CD4-positive, alpha-beta T cell treated with Interleukin-6 for 4 hours (primary cell): ENCODE data around the gene SGPP1.
"Not testable (repeated sequence)": the region's sequence is repeated elsewhere in the genome, so short reads cannot be mapped to it uniquely, and the experiment has no call there.

Source experiments
- DNase-seq: peaks from one replicate; pipeline ENCODE4 v3.0.0-alpha.2; 2020; ENCODE audit warnings: mixed read lengths

The SGPP1 gene

GRCh38 chr14:63727736-63728728, at the start of gene SGPP1:
Gene SGPP1, minus strand, starts transcription at chr14:63728065. Its CDS starts 121 bp downstream, at chr14:63727944.
- peak; percentile 86 for DNase-seq

DNA sequence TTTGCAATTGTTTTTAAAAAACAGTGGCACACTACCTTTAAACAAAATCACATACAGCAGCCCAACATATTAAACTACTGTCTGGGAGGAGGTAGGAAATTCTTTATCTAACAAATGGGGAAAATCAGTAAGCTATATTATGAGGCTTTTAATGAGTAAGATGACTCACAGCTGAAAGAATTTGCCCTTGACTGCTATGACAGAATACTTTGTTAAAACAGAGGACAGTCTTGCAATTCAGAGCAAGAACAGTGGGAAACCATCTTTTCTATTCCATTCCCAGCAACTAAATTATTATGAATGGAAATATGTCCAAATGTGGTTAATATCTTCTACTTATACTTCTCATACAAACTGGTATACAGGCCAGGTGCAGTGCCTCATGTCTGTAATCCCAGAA, 49.2 kb upstream of the SGPP1 start:
- no peak for DNase-seq

GRCh38 chr14:63773504-63773903, 45.6 kb upstream of the SGPP1 start:
- DNase-seq, result no peak

DNA sequence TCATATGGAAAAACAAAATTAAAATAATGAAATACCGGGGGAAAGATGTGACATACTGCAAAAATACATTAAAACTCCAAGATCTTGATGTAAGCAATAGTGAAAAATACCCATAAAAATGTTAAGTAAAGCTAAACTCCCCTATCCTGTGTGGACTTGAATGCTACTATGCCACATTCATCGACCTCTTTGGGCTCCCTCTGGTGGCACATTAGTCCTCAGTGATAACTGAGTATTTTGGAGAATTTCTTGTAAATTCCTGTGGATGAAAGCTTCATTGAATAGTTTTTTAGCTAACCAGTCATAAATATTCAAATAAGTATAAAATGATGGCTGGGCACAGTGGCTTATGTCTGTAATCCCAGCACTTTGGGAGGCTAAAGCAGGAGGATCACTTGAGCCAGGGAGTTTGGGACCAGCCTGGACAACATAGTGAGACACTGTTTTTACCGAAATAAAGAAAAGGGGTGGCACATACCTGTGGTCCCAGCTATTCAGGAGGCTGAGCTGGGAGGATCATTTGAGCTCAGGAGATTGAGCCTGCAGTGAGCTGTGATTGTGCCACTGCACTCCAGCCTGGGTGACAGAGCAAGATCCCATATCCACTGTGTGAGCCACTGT, 42.4 kb upstream of the SGPP1 start:
- peak; percentile 71 for DNase-seq

- no peak for DNase-seq
Measured at GRCh38 chr14:63766611-63767010, 38.7 kb upstream of the SGPP1 start.

- no peak for DNase-seq
Measured at GRCh38 chr14:63764620-63765139, 36.8 kb upstream of the SGPP1 start.

DNA sequence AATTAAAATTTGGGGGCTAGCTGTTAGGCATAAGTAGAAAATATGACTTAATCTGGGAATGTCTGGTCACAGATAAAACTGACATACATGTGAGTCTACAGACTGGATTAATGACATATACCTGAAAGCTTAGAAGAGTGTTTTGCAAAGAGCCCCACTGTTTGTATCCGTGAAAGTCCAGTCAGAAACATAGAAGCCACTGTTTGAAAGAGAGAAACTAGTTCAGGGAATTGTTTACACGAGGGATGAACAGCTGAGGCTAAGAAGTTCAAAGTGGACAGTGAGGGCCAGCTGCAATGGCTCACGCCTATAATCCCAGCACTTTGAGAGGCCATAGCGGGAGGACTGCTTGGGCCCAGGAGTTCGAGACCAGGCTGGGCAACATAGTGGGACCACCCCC, 36.2 kb upstream of the SGPP1 start:
- DNase-seq, result no peak

GRCh38 chr14:63761351-63762117, 33.7 kb upstream of the SGPP1 start:
- no peak for DNase-seq

GRCh38 chr14:63760014-63760413, 32.1 kb upstream of the SGPP1 start:
- DNase-seq, result no peak

DNA sequence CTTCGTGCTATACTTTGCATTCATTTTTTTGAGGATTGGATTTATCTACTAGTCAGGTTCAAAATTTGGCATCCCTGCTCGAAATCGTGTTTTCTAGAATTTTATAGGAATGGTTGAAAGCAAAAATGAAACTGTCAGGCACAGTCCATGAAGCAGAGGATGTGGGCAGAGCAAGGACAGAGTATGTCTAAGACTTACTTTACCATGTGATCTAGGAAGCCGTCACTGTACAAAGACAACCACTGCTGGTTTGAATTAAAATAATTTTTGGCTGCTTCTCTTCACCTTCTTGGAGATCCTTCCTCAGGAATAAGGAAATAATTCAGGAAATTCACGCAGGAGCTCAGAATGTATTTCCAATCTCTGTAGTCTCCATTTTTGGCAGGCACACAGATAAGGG, 31.6 kb upstream of the SGPP1 start:
- peak; percentile 51 for DNase-seq

GRCh38 chr14:63757211-63757610, 29.3 kb upstream of the SGPP1 start:
- no peak for DNase-seq

DNA sequence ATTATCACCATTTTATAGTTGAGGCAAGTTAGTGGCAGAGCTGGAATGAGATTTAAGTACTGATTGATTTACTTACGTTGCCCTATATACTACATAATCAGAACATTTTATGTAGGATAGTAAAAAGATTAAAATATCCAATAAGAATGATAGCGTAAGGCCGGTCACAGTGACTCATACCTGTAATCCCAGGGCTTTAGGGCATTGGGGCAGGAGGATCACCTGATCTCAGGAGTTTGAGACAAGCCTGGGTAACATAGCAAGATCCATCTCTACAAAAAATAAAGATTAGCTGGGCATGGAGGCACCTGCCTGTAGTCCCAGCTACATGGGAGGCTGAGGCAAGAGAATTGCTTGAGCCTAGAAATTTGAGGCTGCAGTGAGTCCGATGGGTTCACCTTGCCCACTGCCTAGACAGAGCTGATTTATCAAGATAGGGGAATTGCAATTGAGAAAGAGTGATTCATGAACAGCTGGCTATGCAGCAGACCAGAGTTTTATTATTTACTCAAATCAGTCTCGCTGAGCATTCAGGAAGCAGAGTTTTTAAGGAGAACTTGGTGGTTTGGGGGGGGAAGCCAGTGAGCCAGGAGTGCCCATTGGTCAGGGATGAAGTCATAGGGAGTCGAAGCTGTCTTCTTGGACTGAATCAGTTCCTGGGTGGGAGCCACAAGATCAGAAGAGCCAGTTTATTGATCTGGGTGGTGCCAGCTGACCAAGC, 24.7 kb upstream of the SGPP1 start:
- no peak for DNase-seq

GRCh38 chr14:63751076-63751475, 23.2 kb upstream of the SGPP1 start:
- not testable (repeated sequence) for DNase-seq

GRCh38 chr14:63747846-63748245, 20.0 kb upstream of the SGPP1 start:
- no peak for DNase-seq

GRCh38 chr14:63745858-63746425, 18.1 kb upstream of the SGPP1 start:
- DNase-seq, result peak; percentile 5

DNA sequence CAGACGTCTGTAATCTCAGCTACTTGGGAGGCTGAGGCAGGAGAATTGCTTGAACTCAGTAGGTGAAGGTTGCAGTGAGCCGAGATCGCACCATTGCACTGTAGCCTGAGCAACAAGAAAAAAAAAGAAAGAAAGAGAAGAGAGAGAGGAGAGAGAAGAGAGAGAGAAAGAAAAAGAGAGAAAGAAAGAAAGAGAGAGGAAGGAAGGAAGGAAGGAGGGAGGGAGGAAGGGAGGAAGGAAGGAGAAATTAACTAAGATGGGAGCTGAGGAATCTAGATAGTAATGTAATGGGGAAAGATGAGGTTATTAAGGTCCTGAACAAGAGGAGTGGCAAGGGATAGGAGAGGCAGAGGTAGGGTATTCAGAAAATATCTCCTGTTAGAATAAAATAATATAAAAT, 17.4 kb upstream of the SGPP1 start:
- no peak for DNase-seq

GRCh38 chr14:63737582-63738006, 9.7 kb upstream of the SGPP1 start:
- no peak for DNase-seq

GRCh38 chr14:63735720-63736119, 7.9 kb upstream of the SGPP1 start:
- no peak for DNase-seq

DNA sequence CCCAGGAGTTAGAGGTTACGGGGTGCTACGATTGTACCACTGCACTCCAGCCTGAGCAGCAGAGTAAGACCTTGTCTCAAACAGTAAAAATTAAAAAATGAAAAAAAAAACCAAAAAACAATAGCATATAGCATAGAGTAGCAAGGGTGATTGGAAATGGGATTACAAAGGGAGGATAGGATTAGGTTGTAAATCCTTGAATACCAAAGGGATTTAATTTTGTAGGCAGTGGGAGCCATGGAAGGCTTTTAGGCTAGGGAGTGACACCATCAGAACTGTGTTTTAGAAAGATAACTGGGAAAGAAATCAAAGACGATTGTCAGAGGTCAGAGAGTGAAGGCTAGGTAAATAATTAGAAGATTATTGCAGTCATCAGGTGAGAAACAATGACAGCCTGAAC, 2.8 kb upstream of the SGPP1 start:
- no peak for DNase-seq

GRCh38 chr14:63727231-63727735, 582 bp downstream of the SGPP1 start:
- DNase-seq, result peak; percentile 29

DNA sequence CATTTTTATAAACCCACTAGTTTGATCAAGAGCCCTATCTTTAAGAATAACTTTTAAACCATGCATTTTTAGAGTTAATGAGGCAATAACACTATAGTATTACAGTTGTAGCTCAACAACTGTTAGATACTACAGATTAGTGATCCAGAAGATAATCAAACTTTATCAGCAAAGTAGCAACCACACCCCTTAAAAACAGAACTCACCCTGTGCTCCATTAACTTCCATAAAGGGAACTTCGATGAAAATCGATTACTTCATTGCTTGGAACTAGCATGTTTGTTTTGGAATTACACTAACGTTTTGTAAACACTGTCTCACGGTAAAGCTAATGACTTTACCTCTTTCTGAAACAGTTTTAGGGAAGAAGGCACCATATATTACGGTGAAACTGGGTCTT, 1.4 kb downstream of the SGPP1 start:
- DNase-seq, result no peak
